Coronary artery (tissue), 2 donors: ENCODE measurements around the gene GPX1.
"Not testable (repeated sequence)": the region's sequence is repeated elsewhere in the genome, so short reads cannot be mapped to it uniquely, and the experiment has no call there.

ENCODE experiments used
- DNase-seq: peaks from one replicate; pipeline ENCODE4 v3.0.0-alpha.2; 2017; ENCODE audit warnings: low spot score
- H3K27ac ChIP-seq, 2 donors: fragments of 200-600 bp; sonication (generic); one replicate each; pipeline ENCODE4 v1.5.1; 2016 to 2019
- H3K4me3 ChIP-seq: fragments of 200-600 bp; sonication (generic); 2 replicates; pipeline ENCODE4 v1.5.1; 2016; ENCODE audit warnings: mild to moderate bottlenecking, moderate library complexity
- TF ChIP-seq, protein P1 (sequence below): fragments of 200-600 bp; sonication (generic); IDR thresholded peaks from one replicate; pipeline ENCODE4 v1.5.1; 2019; ENCODE audit warnings: antibody characterized with exemption

The GPX1 gene

DNA sequence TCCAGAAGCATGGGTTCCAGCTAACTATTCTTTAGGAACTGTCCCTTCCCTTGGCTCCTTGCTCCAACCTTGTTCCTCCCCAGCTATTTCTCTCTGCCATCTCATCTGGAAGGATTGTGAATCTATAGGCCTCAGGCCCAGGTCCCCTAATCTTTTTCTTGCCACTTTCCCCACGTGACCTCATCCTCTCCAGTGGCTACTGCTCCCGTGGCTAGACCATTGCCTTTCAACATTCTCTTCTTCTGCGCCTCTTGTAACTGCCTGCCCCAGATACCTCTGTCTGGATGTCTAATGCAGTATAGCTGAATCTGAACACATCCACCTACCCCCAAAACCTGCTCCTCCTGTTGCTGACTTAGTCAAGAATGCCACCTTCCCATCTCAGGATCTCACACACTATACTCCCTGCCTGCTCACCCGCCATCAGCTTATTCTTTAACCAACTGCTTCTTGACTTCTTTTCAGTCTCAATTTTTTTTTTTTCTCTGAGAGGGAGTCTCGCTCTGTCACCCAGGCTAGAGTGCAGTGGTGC, 5.2 kb downstream of the GPX1 start:
- DNase-seq, result no peak
- TF ChIP-seq, protein P1, sequence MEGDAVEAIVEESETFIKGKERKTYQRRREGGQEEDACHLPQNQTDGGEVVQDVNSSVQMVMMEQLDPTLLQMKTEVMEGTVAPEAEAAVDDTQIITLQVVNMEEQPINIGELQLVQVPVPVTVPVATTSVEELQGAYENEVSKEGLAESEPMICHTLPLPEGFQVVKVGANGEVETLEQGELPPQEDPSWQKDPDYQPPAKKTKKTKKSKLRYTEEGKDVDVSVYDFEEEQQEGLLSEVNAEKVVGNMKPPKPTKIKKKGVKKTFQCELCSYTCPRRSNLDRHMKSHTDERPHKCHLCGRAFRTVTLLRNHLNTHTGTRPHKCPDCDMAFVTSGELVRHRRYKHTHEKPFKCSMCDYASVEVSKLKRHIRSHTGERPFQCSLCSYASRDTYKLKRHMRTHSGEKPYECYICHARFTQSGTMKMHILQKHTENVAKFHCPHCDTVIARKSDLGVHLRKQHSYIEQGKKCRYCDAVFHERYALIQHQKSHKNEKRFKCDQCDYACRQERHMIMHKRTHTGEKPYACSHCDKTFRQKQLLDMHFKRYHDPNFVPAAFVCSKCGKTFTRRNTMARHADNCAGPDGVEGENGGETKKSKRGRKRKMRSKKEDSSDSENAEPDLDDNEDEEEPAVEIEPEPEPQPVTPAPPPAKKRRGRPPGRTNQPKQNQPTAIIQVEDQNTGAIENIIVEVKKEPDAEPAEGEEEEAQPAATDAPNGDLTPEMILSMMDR, result no peak
- Histone ChIP-seq H3K27ac (peak overlapping the region in 1 of 2 donors; percentile 82), H3K4me3 (no peak overlapping the region)

DNA sequence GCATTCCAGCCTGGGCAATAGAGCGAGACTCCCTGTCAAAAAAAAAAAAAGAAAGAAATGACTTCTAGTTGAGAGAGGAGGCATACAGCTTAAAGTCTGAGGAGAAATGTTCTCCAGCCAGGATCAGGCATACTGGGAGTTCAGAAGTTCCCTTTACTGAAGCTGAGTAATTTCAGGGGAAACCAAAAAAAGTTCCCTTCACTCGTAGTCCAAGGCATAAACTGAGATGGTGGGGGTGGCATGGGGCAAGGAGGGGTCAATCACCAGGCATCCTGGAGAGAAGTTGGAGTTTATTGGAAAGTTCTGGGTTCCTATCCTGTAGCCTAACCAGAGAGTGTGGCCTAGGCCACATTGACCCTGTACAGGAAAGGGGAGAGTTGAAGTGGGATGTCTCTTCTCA, 5.9 kb downstream of the GPX1 start:
- peak overlapping the region in 1 of 2 donors; percentile 82 for H3K27ac ChIP-seq
- DNase-seq, result no peak
- no peak overlapping the region for H3K4me3 ChIP-seq
- TF ChIP-seq, protein P1, result no peak

DNA sequence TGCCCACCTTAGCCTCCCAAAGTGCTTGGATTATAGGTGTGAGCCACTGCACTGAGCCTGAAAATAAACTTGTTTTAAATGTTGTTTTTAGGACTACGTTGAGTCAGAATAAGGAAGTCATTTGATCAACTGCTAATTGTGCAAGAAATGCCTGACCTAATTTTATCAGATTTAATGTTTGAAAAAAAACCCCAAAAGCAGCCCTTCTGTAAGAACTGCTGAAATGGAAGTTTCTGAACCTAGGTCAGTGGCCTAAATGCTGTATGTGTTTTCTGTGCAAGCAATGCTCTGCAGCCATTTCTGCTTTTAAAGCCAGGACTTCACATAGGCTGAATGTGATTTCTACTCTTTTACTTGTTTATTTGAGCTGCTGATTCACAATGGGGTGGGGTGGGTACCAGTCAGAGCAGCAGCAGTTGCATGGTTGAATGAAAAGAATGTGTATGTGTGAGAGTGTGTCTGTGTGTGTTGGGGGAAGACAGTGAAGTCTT, 6.6 kb downstream of the GPX1 start:
- no peak for DNase-seq
- peak overlapping the region in 1 of 2 donors; percentile 82 for H3K27ac ChIP-seq
- TF ChIP-seq, protein P1, result no peak
- H3K4me3 ChIP-seq, result no peak overlapping the region

DNA sequence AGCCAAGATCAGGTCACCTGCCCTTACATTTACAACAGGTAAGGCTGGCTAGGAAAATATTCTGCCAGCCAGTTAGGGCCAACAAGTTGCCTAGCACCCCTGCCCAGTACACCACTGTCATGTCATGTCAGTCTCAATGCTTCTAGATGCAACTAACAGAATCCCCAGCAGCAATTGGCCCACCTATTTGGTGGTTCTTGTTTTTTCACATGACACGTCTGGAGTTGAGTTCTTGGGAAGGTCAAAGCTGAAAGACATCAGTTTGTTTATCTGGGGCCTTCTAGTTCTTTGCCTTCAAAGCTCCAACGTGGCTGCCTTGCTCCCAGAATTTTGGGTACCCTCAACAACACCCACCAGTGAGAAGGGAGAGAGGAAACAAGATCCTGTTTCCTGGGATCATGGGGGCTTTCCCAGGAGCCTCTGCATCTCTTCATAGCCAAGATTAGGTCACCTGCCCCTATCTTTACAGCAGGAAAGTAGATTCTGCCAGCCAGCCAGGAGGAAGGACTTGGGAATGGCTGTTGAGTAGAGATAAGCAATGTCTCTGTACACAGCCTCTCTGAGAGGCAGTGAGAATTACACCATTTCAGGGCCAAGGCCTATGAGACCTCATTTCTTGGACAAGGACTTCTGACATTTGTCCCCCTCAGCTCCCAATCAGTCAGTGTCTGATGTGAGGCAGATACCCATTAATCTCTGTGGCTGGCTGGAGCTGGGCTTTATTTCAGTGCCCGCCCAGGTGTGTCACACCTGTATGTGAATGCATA, 8.6 kb downstream of the GPX1 start:
- no peak for DNase-seq
- TF ChIP-seq, protein P1, result no peak
- no peak overlapping the region for H3K27ac ChIP-seq
- no peak overlapping the region for H3K4me3 ChIP-seq

DNA sequence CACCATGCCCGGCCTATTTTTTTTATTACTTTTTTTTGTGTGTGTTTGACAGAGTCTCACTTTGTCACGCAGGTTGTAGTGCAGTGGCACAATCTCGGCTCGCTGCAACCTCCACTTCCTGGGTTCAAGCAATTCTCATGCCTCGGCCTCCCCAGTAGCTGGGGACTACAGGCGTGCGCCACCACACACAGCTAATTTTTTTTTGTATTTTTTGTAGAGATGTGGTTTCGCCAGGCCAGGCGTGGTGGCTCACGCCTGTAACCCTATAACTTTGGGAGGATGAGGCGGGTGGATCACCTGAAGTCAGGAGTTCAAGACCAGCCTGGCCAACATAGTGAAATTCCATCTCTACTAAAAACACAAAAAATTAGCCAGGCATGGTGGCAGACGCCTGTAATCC, 9.8 kb downstream of the GPX1 start:
- H3K27ac ChIP-seq, H3K4me3 ChIP-seq, DNase-seq: not testable (repeated sequence)

- Histone ChIP-seq H3K4me3 (no peak overlapping the region), H3K27ac (peak overlapping the region; percentile 23 to 52)
- TF ChIP-seq, protein P1, result no peak
- DNase-seq, result no peak
Measured at GRCh38 chr3:49346797-49347251, 11.3 kb downstream of the GPX1 start.

GRCh38 chr3:49343163-49343562, 15.0 kb downstream of the GPX1 start:
- no peak for DNase-seq
- Histone ChIP-seq H3K4me3 (no peak overlapping the region), H3K27ac (peak overlapping the region in 1 of 2 donors; percentile 56)
- TF ChIP-seq, protein P1, result no peak
